NCI-H226 (cell line): ENCODE data around the gene RAB3IL1.

Experiments
- DNase-seq: peaks from one replicate; pipeline ENCODE4 v3.0.0-alpha.2; 2015

Gene RAB3IL1

GRCh38 chr11:61918938-61919704 lies 1.8 kb upstream of the RAB3IL1 start:
- DNase-seq = no peak

GRCh38 chr11:61918251-61918937 lies 1.0 kb upstream of the RAB3IL1 start:
- DNase-seq = no peak

- no peak for DNase-seq
Measured at GRCh38 chr11:61916737-61917333, 531 bp downstream of the RAB3IL1 start.

- no peak for DNase-seq
Measured at GRCh38 chr11:61914471-61915171, 2.7 kb downstream of the RAB3IL1 start.

GRCh38 chr11:61913699-61914395 lies 3.5 kb downstream of the RAB3IL1 start:
- DNase-seq = no peak

GRCh38 chr11:61912991-61913698 lies 4.2 kb downstream of the RAB3IL1 start:
- DNase-seq = no peak

- DNase-seq = no peak
Measured at GRCh38 chr11:61912530-61912898, 4.9 kb downstream of the RAB3IL1 start.

GRCh38 chr11:61911701-61912529 lies 5.5 kb downstream of the RAB3IL1 start:
- no peak for DNase-seq

- no peak for DNase-seq
Measured at GRCh38 chr11:61911128-61911700, 6.2 kb downstream of the RAB3IL1 start.

GRCh38 chr11:61910187-61911127 lies 6.9 kb downstream of the RAB3IL1 start:
- no peak for DNase-seq

- no peak for DNase-seq
Measured at GRCh38 chr11:61908730-61909316, 8.5 kb downstream of the RAB3IL1 start.

GRCh38 chr11:61907871-61908729 lies 9.3 kb downstream of the RAB3IL1 start:
- no peak for DNase-seq

GRCh38 chr11:61907282-61907681 lies 10.1 kb downstream of the RAB3IL1 start:
- no peak for DNase-seq

GRCh38 chr11:61906522-61906909 lies 10.8 kb downstream of the RAB3IL1 start:
- DNase-seq = no peak

- DNase-seq = no peak
Measured at GRCh38 chr11:61905801-61906521, 11.4 kb downstream of the RAB3IL1 start.

- DNase-seq = no peak
Measured at GRCh38 chr11:61905067-61905696, 12.2 kb downstream of the RAB3IL1 start.

GRCh38 chr11:61904539-61905048 lies 12.8 kb downstream of the RAB3IL1 start:
- no peak for DNase-seq
